ENCODE results near the gene BACH2.

DNA sequence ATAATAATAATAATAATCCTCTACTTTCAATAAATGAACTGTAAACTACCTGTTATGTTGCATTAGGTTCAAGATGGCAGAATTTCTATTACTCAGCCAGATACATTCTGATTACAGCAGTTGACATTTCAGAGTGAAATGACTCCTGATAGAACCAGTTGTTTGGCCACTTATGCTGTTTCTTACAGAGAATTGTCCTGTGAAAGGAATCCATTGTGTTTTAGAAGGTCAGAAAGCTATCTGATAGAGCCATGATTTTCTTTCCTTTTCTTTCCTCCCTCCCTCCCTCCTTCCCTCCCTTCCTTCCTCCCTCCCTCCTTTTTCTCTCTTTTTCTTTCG lies 385.8 kb downstream of the BACH2 start:
- TF ChIP-seq POLR2A (IDR thresholded peaks at IDR 0.05) (no peak), EP300 (IDR thresholded peaks at IDR 0.05) (no peak), POLR2AphosphoS5 (IDR thresholded peaks at IDR 0.05) (no peak)
- TF ChIP-seq, protein P1, sequence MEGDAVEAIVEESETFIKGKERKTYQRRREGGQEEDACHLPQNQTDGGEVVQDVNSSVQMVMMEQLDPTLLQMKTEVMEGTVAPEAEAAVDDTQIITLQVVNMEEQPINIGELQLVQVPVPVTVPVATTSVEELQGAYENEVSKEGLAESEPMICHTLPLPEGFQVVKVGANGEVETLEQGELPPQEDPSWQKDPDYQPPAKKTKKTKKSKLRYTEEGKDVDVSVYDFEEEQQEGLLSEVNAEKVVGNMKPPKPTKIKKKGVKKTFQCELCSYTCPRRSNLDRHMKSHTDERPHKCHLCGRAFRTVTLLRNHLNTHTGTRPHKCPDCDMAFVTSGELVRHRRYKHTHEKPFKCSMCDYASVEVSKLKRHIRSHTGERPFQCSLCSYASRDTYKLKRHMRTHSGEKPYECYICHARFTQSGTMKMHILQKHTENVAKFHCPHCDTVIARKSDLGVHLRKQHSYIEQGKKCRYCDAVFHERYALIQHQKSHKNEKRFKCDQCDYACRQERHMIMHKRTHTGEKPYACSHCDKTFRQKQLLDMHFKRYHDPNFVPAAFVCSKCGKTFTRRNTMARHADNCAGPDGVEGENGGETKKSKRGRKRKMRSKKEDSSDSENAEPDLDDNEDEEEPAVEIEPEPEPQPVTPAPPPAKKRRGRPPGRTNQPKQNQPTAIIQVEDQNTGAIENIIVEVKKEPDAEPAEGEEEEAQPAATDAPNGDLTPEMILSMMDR (IDR thresholded peaks at IDR 0.05), result no peak

Measured in stomach (tissue), 4 donors.